Choroid plexus epithelial cell (primary cell): ENCODE results near the gene BANF1.

ENCODE experiments used
- DNase-seq: peaks from one replicate; pipeline ENCODE4 v3.0.0-alpha.2; 2010; ENCODE audit warnings: low read depth
- H3K4me3 ChIP-seq: 2 replicates; pipeline ENCODE4 v1.5.1; 2011; ENCODE audit warnings: low read depth, mild to moderate bottlenecking, control low read depth, low read length, moderate library complexity
- CTCF ChIP-seq: conservative IDR thresholded peaks from 2 replicates; pipeline ENCODE4 v1.5.1; 2011; ENCODE audit warnings: low read depth, mild to moderate bottlenecking, control low read depth, inconsistent platforms, low read length, moderate library complexity

The BANF1 gene

DNA sequence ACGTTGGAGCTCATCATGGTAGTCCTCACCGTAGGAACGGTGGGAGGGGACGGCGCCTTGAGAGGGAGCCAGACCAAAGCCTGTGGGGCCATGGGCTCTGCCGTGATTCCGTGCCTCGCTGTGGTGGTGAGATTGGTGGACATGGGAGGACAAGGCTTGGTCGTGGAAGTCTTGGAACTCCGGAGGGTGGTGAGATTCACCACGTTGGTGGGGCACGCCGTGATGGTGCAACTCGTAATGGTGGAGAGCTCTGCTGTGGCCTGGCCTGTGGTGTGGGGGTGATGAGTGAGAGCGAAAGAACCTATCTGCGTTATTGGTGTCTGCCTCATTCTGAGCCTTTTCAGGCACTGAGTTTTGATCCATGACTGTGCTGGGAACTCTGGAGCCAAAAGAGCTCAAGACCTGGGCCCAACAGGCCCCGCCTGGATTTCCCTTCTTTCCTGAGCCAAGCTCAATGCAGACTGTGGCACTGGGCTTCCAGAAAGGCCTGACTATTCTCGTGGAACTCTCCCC, 23.8 kb downstream of the BANF1 start, which contains the start of gene CATSPER1:
Gene CATSPER1, minus strand, starts transcription at position 463 of the 513 bp plus-strand sequence. Its CDS starts 100 bp downstream, at position 363.
- no peak for DNase-seq
- no peak within 1 kb of the TSS for H3K4me3 ChIP-seq
- TF ChIP-seq CTCF = no peak

- no peak for DNase-seq
- TF ChIP-seq CTCF = no peak
- H3K4me3 ChIP-seq = no peak overlapping the region
Measured at GRCh38 chr11:66032957-66033735, 30.8 kb downstream of the BANF1 start.

- no peak for TF ChIP-seq CTCF
- H3K4me3 ChIP-seq = no peak overlapping the region
- no peak for DNase-seq
Measured at GRCh38 chr11:66035653-66036333, 33.5 kb downstream of the BANF1 start.

DNA sequence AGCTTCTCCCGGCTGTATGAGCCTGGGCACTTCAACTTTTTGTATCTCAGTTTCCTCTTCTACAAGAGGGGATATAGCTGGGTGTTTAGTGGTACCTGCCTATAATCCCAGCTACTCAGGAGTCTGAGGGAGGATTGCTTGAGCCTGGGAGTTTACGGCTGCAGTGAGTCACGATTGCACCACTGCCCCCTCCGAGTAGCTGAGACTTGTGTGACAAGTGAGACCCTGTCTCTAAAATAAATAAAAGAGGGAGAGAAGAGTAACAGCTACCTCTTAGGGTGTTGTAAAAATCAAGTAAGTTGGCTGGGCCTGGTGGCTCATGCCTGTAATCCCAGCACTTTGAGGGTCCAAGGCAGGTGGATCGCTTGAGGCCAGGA, 34.0 kb downstream of the BANF1 start:
- DNase-seq = no peak
- no peak for TF ChIP-seq CTCF
- H3K4me3 ChIP-seq = no peak overlapping the region

DNA sequence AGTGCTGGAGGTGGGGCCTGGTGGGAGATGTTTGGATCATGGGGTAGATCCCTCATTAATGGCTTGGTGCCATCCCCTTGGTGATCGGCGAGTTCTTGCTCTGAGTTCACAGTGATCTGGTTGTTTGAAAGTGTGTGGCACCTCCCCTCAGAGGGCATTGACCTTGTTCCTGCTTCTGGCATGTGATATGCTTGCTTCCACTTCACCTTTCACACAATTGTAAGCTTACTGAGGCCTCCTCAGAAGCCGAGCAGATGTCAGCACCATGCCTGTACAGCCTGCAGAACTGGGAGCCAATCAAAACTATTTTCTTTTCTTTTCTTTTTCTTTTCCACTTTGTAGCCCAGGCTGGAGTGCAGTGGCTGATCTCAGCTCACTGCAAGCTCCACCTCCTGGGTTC, 35.0 kb downstream of the BANF1 start:
- H3K4me3 ChIP-seq = no peak overlapping the region
- no peak for DNase-seq
- TF ChIP-seq CTCF = no peak

GRCh38 chr11:66039765-66040164, 37.5 kb downstream of the BANF1 start:
- DNase-seq = no peak
- H3K4me3 ChIP-seq = no peak overlapping the region
- no peak for TF ChIP-seq CTCF
